ENCODE measurements around the gene TMEM134. TPM values are rescaled to one million over a fixed set of nuclear protein-coding genes. Genes with fewer than 3 reads are reported as not detected.

Gene TMEM134
- total RNA-seq, 1 donor from 2014 or later: 38.0 TPM

DNA sequence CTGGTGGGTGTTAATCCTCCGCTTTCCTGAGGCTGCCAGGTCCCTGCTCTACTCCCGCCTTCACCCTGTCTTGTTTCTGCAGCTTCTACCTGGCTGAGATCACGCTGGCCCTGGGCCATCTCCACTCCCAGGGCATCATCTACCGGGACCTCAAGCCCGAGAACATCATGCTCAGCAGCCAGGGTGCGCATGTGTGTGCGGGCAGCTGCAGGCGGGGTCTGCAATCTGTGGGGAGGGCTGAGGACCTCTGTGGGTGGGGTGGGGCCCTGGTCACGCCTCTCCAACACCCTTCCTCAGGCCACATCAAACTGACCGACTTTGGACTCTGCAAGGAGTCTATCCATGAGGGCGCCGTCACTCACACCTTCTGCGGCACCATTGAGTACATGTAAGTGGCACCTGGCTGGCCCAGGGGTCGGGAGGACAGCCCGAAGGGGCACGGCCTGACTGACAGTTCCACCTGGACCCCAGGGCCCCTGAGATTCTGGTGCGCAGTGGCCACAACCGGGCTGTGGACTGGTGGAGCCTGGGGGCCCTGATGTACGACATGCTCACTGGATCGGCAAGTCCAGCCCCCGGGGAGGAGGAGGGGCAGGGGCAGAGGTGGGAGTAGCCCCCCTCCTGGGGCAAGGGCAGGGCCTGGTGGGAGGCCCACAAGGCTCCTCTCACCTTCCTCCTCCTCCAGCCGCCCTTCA lies 36.2 kb downstream of the TMEM134 start:
- Histone ChIP-seq H3K4me3 (ENCODE audit: insufficient read depth, low read depth, low read length) (no peak overlapping the region), H3K4me1 (ENCODE audit: insufficient read depth, low read length) (peaks cover 23% of the 10 kb centered on the region), H3K4me2 (ENCODE audit: low read length) (no peak overlapping the region), H3K27me3 (ENCODE audit: insufficient read depth, low read length) (no peaks in the 10 kb centered on the region), H3K79me2 (ENCODE audit: insufficient read depth, low read length) (peaks cover 26% of the 10 kb centered on the region), H3K9me3 (ENCODE audit: insufficient read depth, low read depth, low read length) (no peaks in the 10 kb centered on the region), H2AFZ (ENCODE audit: low read depth, low read length) (no peak overlapping the region), H4K20me1 (ENCODE audit: insufficient read depth, low read length) (peaks cover 3% of the 10 kb centered on the region), H3K36me3 (ENCODE audit: insufficient read depth, low read length) (peaks cover 8% of the 10 kb centered on the region), H3K27ac (ENCODE audit: low read depth, low read length) (no peak overlapping the region), H3K9ac (ENCODE audit: low read length) (no peak overlapping the region)
- Mint-ChIP-seq H3K9me3 (ENCODE audit: unreplicated experiment) (no peaks in the 10 kb centered on the region), H3K27me3 (ENCODE audit: low read depth, unreplicated experiment) (no peaks in the 10 kb centered on the region), H3K36me3 (ENCODE audit: low read depth, unreplicated experiment) (peaks cover 8% of the 10 kb centered on the region), H3K27ac (ENCODE audit: unreplicated experiment) (no peak overlapping the region), H3K4me3 (ENCODE audit: unreplicated experiment) (no peak overlapping the region), H3K4me1 (ENCODE audit: low read depth, unreplicated experiment) (peaks cover 2% of the 10 kb centered on the region)
- DNase-seq (ENCODE audit: low read depth) (no peak), FAIRE-seq (no peak)
- TF ChIP-seq EZH2 (IDR thresholded peaks at IDR 0.05; ENCODE audit: insufficient read depth, low read length): no peak
- TF ChIP-seq, protein P1, sequence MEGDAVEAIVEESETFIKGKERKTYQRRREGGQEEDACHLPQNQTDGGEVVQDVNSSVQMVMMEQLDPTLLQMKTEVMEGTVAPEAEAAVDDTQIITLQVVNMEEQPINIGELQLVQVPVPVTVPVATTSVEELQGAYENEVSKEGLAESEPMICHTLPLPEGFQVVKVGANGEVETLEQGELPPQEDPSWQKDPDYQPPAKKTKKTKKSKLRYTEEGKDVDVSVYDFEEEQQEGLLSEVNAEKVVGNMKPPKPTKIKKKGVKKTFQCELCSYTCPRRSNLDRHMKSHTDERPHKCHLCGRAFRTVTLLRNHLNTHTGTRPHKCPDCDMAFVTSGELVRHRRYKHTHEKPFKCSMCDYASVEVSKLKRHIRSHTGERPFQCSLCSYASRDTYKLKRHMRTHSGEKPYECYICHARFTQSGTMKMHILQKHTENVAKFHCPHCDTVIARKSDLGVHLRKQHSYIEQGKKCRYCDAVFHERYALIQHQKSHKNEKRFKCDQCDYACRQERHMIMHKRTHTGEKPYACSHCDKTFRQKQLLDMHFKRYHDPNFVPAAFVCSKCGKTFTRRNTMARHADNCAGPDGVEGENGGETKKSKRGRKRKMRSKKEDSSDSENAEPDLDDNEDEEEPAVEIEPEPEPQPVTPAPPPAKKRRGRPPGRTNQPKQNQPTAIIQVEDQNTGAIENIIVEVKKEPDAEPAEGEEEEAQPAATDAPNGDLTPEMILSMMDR (IDR thresholded peaks at IDR 0.05; ENCODE audit: insufficient read depth, low read depth, low read length): no peak

DNA sequence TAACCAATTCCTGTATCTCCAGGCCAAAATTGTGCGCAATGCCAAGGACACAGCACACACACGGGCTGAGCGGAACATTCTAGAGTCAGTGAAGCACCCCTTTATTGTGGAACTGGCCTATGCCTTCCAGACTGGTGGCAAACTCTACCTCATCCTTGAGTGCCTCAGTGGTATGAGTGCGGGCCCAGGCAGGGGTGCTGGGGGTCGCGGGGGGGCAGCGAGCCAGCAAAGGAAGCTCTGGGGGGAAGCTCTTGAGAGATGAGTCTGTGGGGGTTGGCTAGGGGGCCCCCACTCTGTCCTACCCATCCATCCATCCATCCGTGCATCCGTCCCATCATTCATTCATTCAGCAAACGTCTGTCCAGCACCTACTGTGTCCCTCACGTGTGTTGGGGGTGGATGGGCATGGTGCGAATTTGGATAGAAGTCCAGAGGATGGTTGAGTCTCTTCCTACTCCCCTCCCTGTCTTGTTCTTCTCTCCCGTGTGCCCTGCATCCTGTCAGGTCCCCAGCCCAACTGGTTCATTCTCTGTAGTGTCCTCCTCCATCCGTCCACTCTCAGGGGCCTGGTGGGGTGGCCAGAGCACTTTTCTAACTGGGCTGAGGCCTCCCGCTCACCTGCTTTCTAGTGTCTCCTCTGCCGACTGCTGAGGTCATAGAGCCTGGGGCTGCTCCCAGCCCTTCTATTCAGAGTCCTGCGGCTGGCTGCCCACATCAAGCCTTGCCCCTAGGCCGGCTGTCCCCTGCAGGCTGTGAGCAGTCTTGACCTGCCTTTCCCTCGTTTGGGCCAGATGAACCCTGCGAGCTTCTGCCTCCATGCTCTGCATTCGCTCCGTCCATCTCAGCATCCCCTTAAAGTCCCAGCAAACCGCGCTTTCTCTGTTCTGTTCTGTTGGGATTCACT lies 37.5 kb downstream of the TMEM134 start:
- H3K4me3 Mint-ChIP-seq (ENCODE audit: unreplicated experiment): peak overlapping the region; percentile 45
- Histone ChIP-seq H3K27ac (ENCODE audit: low read depth, low read length) (no peak overlapping the region), H3K9me3 (ENCODE audit: insufficient read depth, low read depth, low read length) (no peaks in the 10 kb centered on the region), H4K20me1 (ENCODE audit: insufficient read depth, low read length) (peaks cover 3% of the 10 kb centered on the region), H3K36me3 (ENCODE audit: insufficient read depth, low read length) (peaks cover 8% of the 10 kb centered on the region), H3K79me2 (ENCODE audit: insufficient read depth, low read length) (peaks cover 26% of the 10 kb centered on the region), H3K27me3 (ENCODE audit: insufficient read depth, low read length) (no peaks in the 10 kb centered on the region), H3K4me3 (ENCODE audit: insufficient read depth, low read depth, low read length) (no peak overlapping the region), H3K4me1 (ENCODE audit: insufficient read depth, low read length) (peaks cover 19% of the 10 kb centered on the region), H3K9ac (ENCODE audit: low read length) (no peak overlapping the region), H3K4me2 (ENCODE audit: low read length) (no peak overlapping the region), H2AFZ (ENCODE audit: low read depth, low read length) (no peak overlapping the region)
- TF ChIP-seq, protein P1 (IDR thresholded peaks at IDR 0.05; ENCODE audit: insufficient read depth, low read depth, low read length): no peak
- no peak for TF ChIP-seq EZH2 (IDR thresholded peaks at IDR 0.05; ENCODE audit: insufficient read depth, low read length)
- no peak for DNase-seq (ENCODE audit: low read depth)
- H3K9me3 Mint-ChIP-seq (ENCODE audit: unreplicated experiment): no peaks in the 10 kb centered on the region
- peaks cover 8% of the 10 kb centered on the region for H3K36me3 Mint-ChIP-seq (ENCODE audit: low read depth, unreplicated experiment)
- H3K27me3 Mint-ChIP-seq (ENCODE audit: low read depth, unreplicated experiment): no peaks in the 10 kb centered on the region
- H3K27ac Mint-ChIP-seq (ENCODE audit: unreplicated experiment): peak overlapping the region; percentile 15
- no peak for FAIRE-seq
- H3K4me1 Mint-ChIP-seq (ENCODE audit: low read depth, unreplicated experiment): peaks cover 2% of the 10 kb centered on the region
